Naive thymus-derived CD4-positive, alpha-beta T cell (primary cell): ENCODE data around the gene PERM1. TPM values are rescaled to one million over a fixed set of nuclear protein-coding genes. Genes with fewer than 3 reads are reported as not detected.

Experiments used
- ATAC-seq: fragments of 150-1000 bp; cut with Tn5 transposase; 2 replicates; pipeline ENCODE4 v1.10.0; 2021; ENCODE audit warnings: mild to moderate bottlenecking, moderate library complexity
- CTCF ChIA-PET: fragments of 350-600 bp; sonication (Branson Sonifier 250); formaldehyde crosslinking; loops from one replicate; lab custom pipeline; 2021; ENCODE audit warnings: antibody characterized with exemption; lab: Charles Lee
- POLR2A ChIA-PET: fragments of 350-600 bp; sonication (Branson Sonifier 250); formaldehyde crosslinking; loops from one replicate; lab custom pipeline; 2021; ENCODE audit warnings: antibody characterized with exemption, inconsistent platforms; lab: Charles Lee
- DNase-seq, 9 donors: peaks; one replicate each; pipeline versions ENCODE4 v3.0.0 to v3.0.0-alpha.2; 2020 to 2022; ENCODE audit warnings: mixed read lengths in 1 of 9
- H3K27ac ChIP-seq: one replicate; pipeline ENCODE4 v1.7.0; 2013; ENCODE audit warnings: mild to moderate bottlenecking, low read depth, low read length, moderate library complexity
- H3K27me3 ChIP-seq, 2 donors: one replicate each; pipeline ENCODE4 v1.7.0; 2013; ENCODE audit warnings: low read length in 2 of 2, mild to moderate bottlenecking in 2 of 2, moderate library complexity in 2 of 2; ENCODE audit not compliant: control insufficient read depth in 2 of 2, insufficient read depth in 2 of 2
- H3K36me3 ChIP-seq, 3 experiments: 1 replicate in 2 of 3; 2 replicates in 1 of 3; pipeline ENCODE4 v1.7.0; 2013; ENCODE audit warnings: low read length in 3 of 3, mild to moderate bottlenecking in 3 of 3, moderate library complexity in 1 of 3; ENCODE audit not compliant: insufficient read depth in 3 of 3, control insufficient read depth in 2 of 3
- H3K4me1 ChIP-seq, 2 donors: one replicate each; pipeline ENCODE4 v1.7.0; 2013; ENCODE audit warnings: low read length in 2 of 2, mild to moderate bottlenecking in 2 of 2, moderate library complexity in 1 of 2; ENCODE audit not compliant: control insufficient read depth in 2 of 2, insufficient read depth in 2 of 2
- H3K4me3 ChIP-seq: 2 replicates; pipeline ENCODE4 v1.7.0; 2013; ENCODE audit warnings: mild to moderate bottlenecking, low read length
- H3K9me3 ChIP-seq, 3 experiments: 1 replicate in 2 of 3; 2 replicates in 1 of 3; pipeline ENCODE4 v1.7.0; 2013; ENCODE audit warnings: low read length in 3 of 3; ENCODE audit not compliant: control insufficient read depth in 2 of 3
- H3K27ac Mint-ChIP-seq, 9 donors: one replicate each; pipeline ENCODE4 v1.8.0; 2020 to 2022; ENCODE audit warnings: mixed read lengths in 9 of 9, mild to moderate bottlenecking in 8 of 9, moderate library complexity in 5 of 9, inconsistent platforms in 2 of 9
- H3K27me3 Mint-ChIP-seq, 5 donors: one replicate each; pipeline ENCODE4 v1.8.0; 2021 to 2022; ENCODE audit warnings: mixed read lengths in 5 of 5, mild to moderate bottlenecking in 1 of 5
- H3K36me3 Mint-ChIP-seq, 5 donors: one replicate each; pipeline ENCODE4 v1.8.0; 2020 to 2022; ENCODE audit warnings: mixed read lengths in 5 of 5, mild to moderate bottlenecking in 3 of 5, inconsistent platforms in 1 of 5
- H3K4me1 Mint-ChIP-seq, 7 donors: one replicate each; pipeline ENCODE4 v1.8.0; 2020 to 2022; ENCODE audit warnings: mixed read lengths in 7 of 7, mild to moderate bottlenecking in 3 of 7, inconsistent platforms in 1 of 7
- H3K4me3 Mint-ChIP-seq, 10 donors: one replicate each; pipeline ENCODE4 v1.8.0; 2020 to 2022; ENCODE audit warnings: mild to moderate bottlenecking in 10 of 10, mixed read lengths in 10 of 10, moderate library complexity in 6 of 10, inconsistent platforms in 2 of 10
- H3K9me3 Mint-ChIP-seq, 11 donors: one replicate each; pipeline ENCODE4 v1.8.0; 2020 to 2022; ENCODE audit warnings: mixed read lengths in 11 of 11, mild to moderate bottlenecking in 4 of 11, inconsistent platforms in 1 of 11, moderate library complexity in 1 of 11
- intact Hi-C, 2 donors: fragments of 100-400 bp; cut with micrococcal nuclease; formaldehyde crosslinking; loops; one replicate each; pipeline ENCODE4 v1.15.1; 2023
- polyA plus RNA-seq, 2 donors: library from polyadenylated mRNA; unstranded; fragments of 300-500 nt; fragmentation: Illumina TruSeq; gene quantifications; one replicate each; pipeline ENCODE4 v1.2.3, GENCODE V29; 2021
- total RNA-seq, 6 experiments: library from RNA in 5 of 6; stranded (reverse) in 5 of 6; gene quantifications; 1 replicate in 5 of 6; 2 replicates in 1 of 6; pipeline ENCODE4 v1.2.3 and lab custom pipeline; 2021 to 2026

PERM1 gene
- total and polyA plus RNA-seq, 7 experiments from 2014 or later = not detected

- DNase-seq = peak in 1 of 9 donors; percentile 4
- POLR2A ChIA-PET = interaction anchor here (1.2 kb wide), 1 partner anchor 140 kb away, joined by 3 read pairs; no protein-coding TSS in a partner anchor
Measured at GRCh38 chr1:982765-983436, 1.0 kb upstream of the PERM1 start.

GRCh38 chr1:981491-981954 is 370 bp downstream of the PERM1 start:
- Mint-ChIP-seq H3K36me3 (no peaks in the 10 kb centered on the region), H3K9me3 (peaks cover 0 to 3% (median 0%) of the 10 kb centered on the region in 11 donors), H3K27me3 (peaks cover 7 to 30% (median 16%) of the 10 kb centered on the region in 5 donors), H3K27ac (no peak overlapping the region), H3K4me1 (peaks cover 0 to 4% (median 0%) of the 10 kb centered on the region in 7 donors), H3K4me3 (no peak overlapping the region)
- DNase-seq (peak in 1 of 9 donors; percentile 6), ATAC-seq (no peak)
- Histone ChIP-seq H3K9me3 (no peaks in the 10 kb centered on the region), H3K27me3 (no peaks in the 10 kb centered on the region), H3K27ac (no peak overlapping the region), H3K4me3 (no peak overlapping the region), H3K36me3 (no peaks in the 10 kb centered on the region), H3K4me1 (no peaks in the 10 kb centered on the region)
- intact Hi-C loops = loop anchor here in 1 of 2 donors (5.0 kb wide), 1 partner anchor 311 kb away; no protein-coding TSS in a partner anchor
- CTCF ChIA-PET = interaction anchor here (1.4 to 4.7 kb wide), 2 partner anchors 80 to 83 kb away, joined by 3 to 38 read pairs; no protein-coding TSS in a partner anchor
- POLR2A ChIA-PET = interaction anchor here (1.2 kb wide), 1 partner anchor 141 kb away, joined by 3 read pairs; no protein-coding TSS in a partner anchor

More at GRCh38 chr1:982765-983436, 1.0 kb upstream of the PERM1 start:
- H3K4me1 ChIP-seq = no peaks in the 10 kb centered on the region
- H3K9me3 ChIP-seq = no peaks in the 10 kb centered on the region
- H3K4me3 ChIP-seq = no peak overlapping the region
- peaks cover 0 to 3% (median 0%) of the 10 kb centered on the region in 11 donors for H3K9me3 Mint-ChIP-seq
- no peak overlapping the region for H3K4me3 Mint-ChIP-seq
- H3K27ac ChIP-seq = no peak overlapping the region
- CTCF ChIA-PET = interaction anchor here (0.8 to 4.7 kb wide), 5 partner anchors 9 to 82 kb away, joined by 3 to 38 read pairs (median 6); no protein-coding TSS in a partner anchor
- peaks cover 0 to 4% (median 0%) of the 10 kb centered on the region in 7 donors for H3K4me1 Mint-ChIP-seq
- intact Hi-C loops = loop anchor here in 1 of 2 donors (5.0 kb wide), 1 partner anchor 309 kb away; no protein-coding TSS in a partner anchor
- no peak for ATAC-seq
- H3K27ac Mint-ChIP-seq = no peak overlapping the region
- H3K36me3 Mint-ChIP-seq = no peaks in the 10 kb centered on the region
- no peaks in the 10 kb centered on the region for H3K27me3 ChIP-seq
- no peaks in the 10 kb centered on the region for H3K36me3 ChIP-seq
- peaks cover 7 to 30% (median 17%) of the 10 kb centered on the region in 5 donors for H3K27me3 Mint-ChIP-seq

GRCh38 chr1:980602-981395 is 1.1 kb downstream of the PERM1 start:
- Mint-ChIP-seq H3K27ac (no peak overlapping the region), H3K4me3 (no peak overlapping the region), H3K36me3 (no peaks in the 10 kb centered on the region), H3K4me1 (peaks cover 0 to 6% (median 2%) of the 10 kb centered on the region in 7 donors), H3K9me3 (peaks cover 0 to 3% (median 0%) of the 10 kb centered on the region in 11 donors), H3K27me3 (peaks cover 8 to 24% (median 10%) of the 10 kb centered on the region in 5 donors)
- Histone ChIP-seq H3K4me3 (no peak overlapping the region), H3K27ac (no peak overlapping the region), H3K36me3 (no peaks in the 10 kb centered on the region), H3K9me3 (no peaks in the 10 kb centered on the region), H3K4me1 (peaks cover 0 to 6% of the 10 kb centered on the region in 2 donors), H3K27me3 (no peaks in the 10 kb centered on the region)
- DNase-seq (peak in 1 of 9 donors; percentile 5), ATAC-seq (no peak)
- ChIA-PET CTCF (interaction anchor here (1.4 to 4.7 kb wide), 2 partner anchors 81 to 84 kb away, joined by 3 to 38 read pairs; no protein-coding TSS in a partner anchor), POLR2A (no interaction called here)
- intact Hi-C loops = loop anchor here in 1 of 2 donors (5.0 kb wide), 1 partner anchor 312 kb away; no protein-coding TSS in a partner anchor

GRCh38 chr1:980137-980571 is 1.7 kb downstream of the PERM1 start:
- H3K9me3 Mint-ChIP-seq = peaks cover 0 to 3% (median 0%) of the 10 kb centered on the region in 11 donors
- H3K4me3 Mint-ChIP-seq = no peak overlapping the region
- peaks cover 0 to 9% (median 4%) of the 10 kb centered on the region in 7 donors for H3K4me1 Mint-ChIP-seq
- ChIA-PET CTCF (interaction anchor here (0.6 to 1.4 kb wide), 2 partner anchors 14 to 81 kb away, joined by 3 read pairs; no protein-coding TSS in a partner anchor), POLR2A (no interaction called here)
- DNase-seq (peak in 1 of 9 donors; percentile 5), ATAC-seq (no peak)
- H3K27ac Mint-ChIP-seq = no peak overlapping the region
- Histone ChIP-seq H3K9me3 (no peaks in the 10 kb centered on the region), H3K36me3 (no peaks in the 10 kb centered on the region), H3K27me3 (no peaks in the 10 kb centered on the region), H3K27ac (no peak overlapping the region), H3K4me1 (peaks cover 0 to 10% of the 10 kb centered on the region in 2 donors), H3K4me3 (no peak overlapping the region)
- H3K36me3 Mint-ChIP-seq = no peaks in the 10 kb centered on the region
- intact Hi-C loops = loop anchor here in 1 of 2 donors (5.0 kb wide), 1 partner anchor 312 kb away; no protein-coding TSS in a partner anchor
- H3K27me3 Mint-ChIP-seq = peaks cover 10 to 18% (median 12%) of the 10 kb centered on the region in 5 donors

DNA sequence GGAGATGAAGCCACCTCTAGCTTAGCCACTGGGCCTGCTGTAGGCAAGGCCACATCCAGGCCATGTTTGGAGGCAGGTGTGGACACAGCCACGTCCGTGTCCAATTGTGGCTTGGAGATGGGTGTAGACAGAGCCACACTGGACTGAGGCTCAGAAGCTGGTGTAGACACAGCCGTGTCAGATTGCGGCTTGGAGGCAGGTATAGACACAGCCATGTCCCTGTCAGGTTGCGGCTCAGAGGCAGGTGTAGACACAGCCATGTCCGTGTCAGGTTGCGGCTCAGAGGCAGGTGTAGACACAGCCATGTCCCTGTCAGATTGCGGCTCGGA is 2.2 kb downstream of the PERM1 start:
- Histone ChIP-seq H3K4me3 (no peak overlapping the region), H3K36me3 (no peaks in the 10 kb centered on the region), H3K4me1 (peaks cover 0 to 10% of the 10 kb centered on the region in 2 donors), H3K9me3 (no peaks in the 10 kb centered on the region), H3K27me3 (no peaks in the 10 kb centered on the region), H3K27ac (no peak overlapping the region)
- Mint-ChIP-seq H3K9me3 (peaks cover 0 to 4% (median 0%) of the 10 kb centered on the region in 11 donors), H3K27me3 (peaks cover 10 to 16% (median 13%) of the 10 kb centered on the region in 5 donors), H3K4me3 (no peak overlapping the region), H3K36me3 (no peaks in the 10 kb centered on the region), H3K4me1 (peaks cover 0 to 9% (median 4%) of the 10 kb centered on the region in 7 donors), H3K27ac (peak overlapping the region in 1 of 9 donors; percentile 33)
- POLR2A ChIA-PET = no interaction called here
- intact Hi-C loops = loop anchor here in 1 of 2 donors (5.0 kb wide), 1 partner anchor 313 kb away; no protein-coding TSS in a partner anchor
- no peak for DNase-seq
- CTCF ChIA-PET = interaction anchor here (0.6 kb wide), 1 partner anchor 15 kb away, joined by 3 read pairs; no protein-coding TSS in a partner anchor
- no peak for ATAC-seq
